Hepatocyte (in vitro differentiated cells): ENCODE data around the gene TRIM14. TPM values are rescaled to one million over a fixed set of nuclear protein-coding genes. Genes with fewer than 3 reads are reported as not detected.
A peak's percentile ranks its signal among the peaks of the same experiment; 100 is the strongest.

Experiments
- DNase-seq: peaks from one replicate; pipeline ENCODE4 v3.0.0-alpha.2; 2016; ENCODE audit warnings: low spot score
- H2AFZ ChIP-seq: fragments of 200-600 bp; sonication (generic); 2 replicates; pipeline ENCODE4 v1.6.0; 2016; ENCODE audit warnings: antibody characterized with exemption, mild to moderate bottlenecking
- H3K27ac ChIP-seq: fragments of 200-600 bp; sonication (generic); 2 replicates; pipeline ENCODE4 v1.5.1; 2016; ENCODE audit warnings: mild to moderate bottlenecking
- H3K27me3 ChIP-seq: fragments of 200-600 bp; sonication (generic); 2 replicates; pipeline ENCODE4 v1.6.1; 2016
- H3K36me3 ChIP-seq: fragments of 200-600 bp; sonication (generic); replicated peaks from 2 replicates; pipeline ENCODE4 v1.5.1; 2016; ENCODE audit warnings: low read depth; ENCODE audit not compliant: insufficient read depth
- H3K4me1 ChIP-seq: fragments of 200-600 bp; sonication (generic); 2 replicates; pipeline ENCODE4 v1.5.1; 2016; ENCODE audit warnings: mild to moderate bottlenecking, moderate library complexity; ENCODE audit not compliant: insufficient read depth
- H3K4me2 ChIP-seq: fragments of 200-600 bp; sonication (generic); 2 replicates; pipeline ENCODE4 v1.6.0; 2016
- H3K4me3 ChIP-seq: fragments of 200-600 bp; sonication (generic); 2 replicates; pipeline ENCODE4 v1.5.1; 2016; ENCODE audit warnings: mild to moderate bottlenecking
- H3K79me2 ChIP-seq: fragments of 200-600 bp; sonication (generic); 2 replicates; pipeline ENCODE4 v1.6.0; 2017; ENCODE audit warnings: mild to moderate bottlenecking
- H3K9me2 ChIP-seq: fragments of 200-600 bp; sonication (generic); replicated peaks from 2 replicates; pipeline ENCODE4 v1.6.0; 2017; ENCODE audit warnings: mild to moderate bottlenecking; ENCODE audit not compliant: insufficient read depth
- H3K9me3 ChIP-seq: fragments of 200-600 bp; sonication (generic); 2 replicates; pipeline ENCODE4 v1.5.1; 2016; ENCODE audit warnings: low read depth, mild to moderate bottlenecking
- H4K20me1 ChIP-seq: fragments of 200-600 bp; sonication (generic); 2 replicates; pipeline ENCODE4 v1.6.0; 2016; ENCODE audit warnings: mild to moderate bottlenecking; ENCODE audit not compliant: insufficient read depth, poor library complexity, severe bottlenecking
- CTCF ChIP-seq: fragments of 200-600 bp; sonication (generic); IDR thresholded peaks from 2 replicates; pipeline ENCODE4 v1.5.1; 2016; ENCODE audit warnings: antibody characterized with exemption, mild to moderate bottlenecking; ENCODE audit not compliant: poor library complexity
- EZH2 ChIP-seq: fragments of 200-600 bp; sonication (generic); IDR thresholded peaks from 2 replicates; pipeline ENCODE4 v1.6.1; 2016; ENCODE audit warnings: antibody characterized with exemption, mild to moderate bottlenecking, borderline replicate concordance
- EZH2phosphoT487 ChIP-seq: fragments of 200-600 bp; sonication (generic); IDR thresholded peaks from one replicate; pipeline ENCODE4 v1.6.1; 2018; ENCODE audit warnings: antibody characterized with exemption, mild to moderate bottlenecking, low read depth, moderate library complexity; ENCODE audit not compliant: unreplicated experiment, severe bottlenecking
- WGBS: methylation state at CpG from one replicate; pipeline ENCODE4 v1.1.6; 2016; ENCODE audit warnings: low lambda C conversion rate; ENCODE audit errors: missing lambda C conversion rate; 5-methylcytosine and 5-hydroxymethylcytosine counted together
- polyA plus RNA-seq: library from polyadenylated mRNA; unstranded; fragments of >200 nt; fragmentation: Nextera tagmentation; extraction: Ambion mirVana; gene quantifications from 2 replicates; pipeline ENCODE4 v1.2.1, GENCODE V29; 2016
- total RNA-seq: library from RNA; depleted of rRNA; stranded (reverse); fragments of >200 nt; gene quantifications from 2 replicates; pipeline ENCODE4 v1.2.3, GENCODE V29; 2014

Gene TRIM14
- 10.0 and 12.2 TPM in 2 replicates for total RNA-seq
- 7.4 and 8.1 TPM in 2 replicates for polyA plus RNA-seq

GRCh38 chr9:98118640-98119601 is at the start of gene TRIM14:
TRIM14 (minus strand) TSS chr9:98119222; CDS start chr9:98119188, 34 bp downstream.
- Histone ChIP-seq H3K27ac (peak within 1 kb of the TSS; percentile 85), H3K36me3 (no peaks in the 10 kb centered on the region), H3K9me2 (no peaks in the 10 kb centered on the region), H2AFZ (peak within 1 kb of the TSS; percentile 92), H3K4me2 (peak within 1 kb of the TSS; percentile 93), H4K20me1 (no peaks in the 10 kb centered on the region), H3K4me3 (peak within 1 kb of the TSS; percentile 82), H3K27me3 (no peaks in the 10 kb centered on the region), H3K9me3 (no peaks in the 10 kb centered on the region), H3K79me2 (peaks cover 8% of the 10 kb centered on the region), H3K4me1 (peaks cover 12% of the 10 kb centered on the region)
- peak; percentile 84 for DNase-seq
- no peak for TF ChIP-seq EZH2phosphoT487
- peak; percentile 32 for TF ChIP-seq CTCF
- TF ChIP-seq EZH2: no peak
- WGBS: 6% methylated on average over 67 of the region's 71 CpGs

- Histone ChIP-seq H3K36me3 (no peaks in the 10 kb centered on the region), H3K4me2 (no peak overlapping the region), H4K20me1 (no peaks in the 10 kb centered on the region), H3K9me3 (no peaks in the 10 kb centered on the region), H3K9me2 (no peaks in the 10 kb centered on the region), H3K27me3 (no peaks in the 10 kb centered on the region), H2AFZ (no peak overlapping the region), H3K79me2 (peaks cover 48% of the 10 kb centered on the region), H3K4me3 (no peak overlapping the region), H3K4me1 (peaks cover 17% of the 10 kb centered on the region), H3K27ac (no peak overlapping the region)
- 94% methylated on average over 3 of the region's 3 CpGs for WGBS
- TF ChIP-seq CTCF (no peak), EZH2phosphoT487 (no peak), EZH2 (no peak)
- no peak for DNase-seq
These were observed 49.2 kb upstream of the TRIM14 start for GRCh38 chr9:98168153-98168780.

GRCh38 chr9:98164912-98165311 is 45.9 kb upstream of the TRIM14 start:
- Histone ChIP-seq H3K4me1 (peaks cover 7% of the 10 kb centered on the region), H4K20me1 (no peaks in the 10 kb centered on the region), H3K4me3 (no peak overlapping the region), H3K36me3 (no peaks in the 10 kb centered on the region), H3K27ac (no peak overlapping the region), H3K27me3 (no peaks in the 10 kb centered on the region), H2AFZ (no peak overlapping the region), H3K4me2 (no peak overlapping the region), H3K79me2 (peaks cover 54% of the 10 kb centered on the region), H3K9me2 (no peaks in the 10 kb centered on the region), H3K9me3 (no peaks in the 10 kb centered on the region)
- no peak for TF ChIP-seq CTCF
- no peak for TF ChIP-seq EZH2
- TF ChIP-seq EZH2phosphoT487: no peak
- WGBS: 77% methylated on average over 7 of the region's 7 CpGs
- DNase-seq: no peak
